ENCODE data around the gene RASA3. TPM values are rescaled to one million over a fixed set of nuclear protein-coding genes. Genes with fewer than 3 reads are reported as not detected.

The RASA3 gene
- total and polyA plus RNA-seq, 2 of the 4 experiments (the other 2 are of a cell fraction) = 21.0 to 31.4 TPM

GRCh38 chr13:114131583-114132418 lies 622 bp downstream of the RASA3 start:
- dilution Hi-C loops (cut with HindIII; ENCODE audit: low sequenced_read_pairs, unreplicated experiment) (no loop called here), intact Hi-C loops (cut with micrococcal nuclease) (loop anchor here (1.0 to 2.0 kb wide), 4 partner anchors 12 to 97 kb away; no protein-coding TSS in a partner anchor), in situ Hi-C loops (cut with MboI; ENCODE audit: low sequenced_read_pairs) (loop anchor here (5.0 kb wide), 1 partner anchor 64 kb away; no protein-coding TSS in a partner anchor)
- H4K5ac ChIP-seq (ENCODE audit: low read depth, low read length) = peak overlapping the region; percentile 65
- H3K36me3 ChIP-seq (ENCODE audit: control insufficient read depth, insufficient read depth, low read length) = 0 out of 2 replicates have a peak, but pooled peaks cover 2% of the 10 kb centered on the region
- peaks cover 26% of the 10 kb centered on the region for H3K4me1 ChIP-seq (ENCODE audit: control insufficient read depth, insufficient read depth, low read length)
- peak overlapping the region; percentile 93 for H3K4me3 ChIP-seq (ENCODE audit: insufficient read depth, low read depth, low read length)
- peak overlapping the region; percentile 98 for H2AK5ac ChIP-seq (ENCODE audit: low read depth, low read length)
- no peaks in the 10 kb centered on the region for H3K27me3 ChIP-seq (ENCODE audit: control insufficient read depth, insufficient read depth, low read length)
- H2BK5ac ChIP-seq (ENCODE audit: low read depth, low read length, poor library complexity, severe bottlenecking) = peak overlapping the region; percentile 91
- peak overlapping the region; percentile 88; the same call in 1 of the 2 replicates for H2BK120ac ChIP-seq (ENCODE audit: low read depth, low read length)
- ChIA-PET CTCF (no interaction called here), POLR2A (ENCODE audit: unreplicated experiment) (interaction anchor here (0.6 to 1.0 kb wide), 3 partner anchors 13 to 66 kb away, joined by 3 to 6 read pairs (median 4); no protein-coding TSS in a partner anchor)
- peak overlapping the region; percentile 91 for H3K56ac ChIP-seq (ENCODE audit: extremely low read depth, insufficient read depth, low read length)
- TSS peak; percentile 75 for BruUV-seq (replicated peaks)
- peak overlapping the region; percentile 3 to 85; a peak in 2 of 4 replicates for H4K8ac ChIP-seq (ENCODE audit: low read depth in 2 of 2, low read length in 2 of 2)
- H2BK20ac ChIP-seq (ENCODE audit: low read depth, low read length) = peak overlapping the region; percentile 2; the same call in 1 of the 2 replicates
- H3K4me2 ChIP-seq (ENCODE audit: low read depth, low read length) = peak overlapping the region; percentile 86
- peaks cover 3 to 28% of the 10 kb centered on the region in 2 experiments for H3K79me1 ChIP-seq (ENCODE audit: low read depth in 1 of 2, low read length in 2 of 2)
- peak overlapping the region; percentile 98 for H2AK9ac ChIP-seq (replicated peaks; ENCODE audit: low read depth, low read length, poor library complexity)
- peak overlapping the region; percentile 92 for H3K23ac ChIP-seq (ENCODE audit: low read depth, low read length)
- H3K14ac ChIP-seq (replicated peaks; ENCODE audit: low read depth, low read length) = peak overlapping the region; percentile 96
- H3K18ac ChIP-seq (ENCODE audit: low read depth, low read length) = peak overlapping the region; percentile 65
- peak overlapping the region; percentile 94 for H4K91ac ChIP-seq (ENCODE audit: insufficient read depth, low read depth, low read length)
- peak overlapping the region; percentile 95 for H3K4ac ChIP-seq (ENCODE audit: low read depth, low read length)
- peak overlapping the region; percentile 12; the same call in 1 of the 3 replicates for H2BK15ac ChIP-seq (ENCODE audit: low read depth, low read length)
- DNase-seq = no peak
- H3K9me1 ChIP-seq (ENCODE audit: insufficient read depth, low read length) = peaks cover 15% of the 10 kb centered on the region
- TF ChIP-seq MXI1 (IDR thresholded peaks at IDR 0.05; ENCODE audit: borderline replicate concordance, low read depth, low read length) (peak; percentile 73; the same call in 1 of the 2 replicates), CTCF (conservative IDR thresholded peaks at IDR 0.05; ENCODE audit: low read depth, low read length) (no peak), MAFK (IDR thresholded peaks at IDR 0.05; ENCODE audit: low read depth, low read length) (no peak), POLR2A (IDR thresholded peaks at IDR 0.05; ENCODE audit: low read depth, low read length) (peak; percentile 68; the same call in 1 of the 2 replicates), CEBPB (IDR thresholded peaks at IDR 0.05; ENCODE audit: low read depth, low read length) (no peak), MAZ (IDR thresholded peaks at IDR 0.05; ENCODE audit: borderline replicate concordance, low read depth, low read length) (no peak; the same call in 1 of the 2 replicates), CHD1 (IDR thresholded peaks at IDR 0.05; ENCODE audit: low read depth, low read length) (peak; percentile 73; the same call in 1 of the 2 replicates)
- WGBS, 2 experiments (ENCODE audit: extremely low coverage in 2 of 2, insufficient read length in 1 of 2) = 0% methylated on average over 9 of the region's 95 CpGs; no CpG with 5 or more reads in 1 of the 2 experiments
- H3K27ac ChIP-seq (ENCODE audit: insufficient read depth, low read length) = peak overlapping the region; percentile 95
- ATAC-seq (ENCODE audit: low read depth) = peak; percentile 3
- no peaks in the 10 kb centered on the region for H3K9me3 ChIP-seq (ENCODE audit: control insufficient read depth, insufficient read depth, low read length)
- peaks cover 51% of the 10 kb centered on the region for H4K20me1 ChIP-seq (ENCODE audit: insufficient read depth, low read length)
- peak overlapping the region; percentile 97 for H3K9ac ChIP-seq (ENCODE audit: low read depth, low read length)
- peak overlapping the region; percentile 38 for H2AFZ ChIP-seq (replicated peaks; ENCODE audit: low read length, poor library complexity)

Measured in IMR-90 (cell line).